Measurements from ENCODE around the gene STK39.
"Not testable (repeated sequence)": the region's sequence is repeated elsewhere in the genome, so short reads cannot be mapped to it uniquely, and the experiment has no call there.

Gene STK39

DNA sequence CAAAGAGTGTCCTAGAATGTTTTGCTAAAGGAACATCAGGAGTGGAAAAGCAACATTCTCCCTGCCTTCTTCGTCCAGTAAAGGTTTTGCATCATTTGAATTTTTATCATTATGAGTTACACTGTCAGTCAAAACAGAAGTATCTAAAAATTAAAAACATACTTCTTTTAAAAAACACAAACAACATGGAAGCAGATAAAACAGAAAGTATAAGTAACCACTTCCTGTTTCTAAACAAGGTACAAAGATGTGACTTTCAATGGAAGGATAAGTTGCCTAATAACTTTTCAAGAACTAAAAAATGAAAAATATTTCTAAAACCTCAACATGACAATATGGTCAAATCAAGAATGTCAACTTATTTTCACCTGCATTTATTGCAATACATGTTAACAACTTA lies 158.2 kb downstream of the STK39 start:
- DNase-seq (ENCODE audit: low read depth) = no peak

DNA sequence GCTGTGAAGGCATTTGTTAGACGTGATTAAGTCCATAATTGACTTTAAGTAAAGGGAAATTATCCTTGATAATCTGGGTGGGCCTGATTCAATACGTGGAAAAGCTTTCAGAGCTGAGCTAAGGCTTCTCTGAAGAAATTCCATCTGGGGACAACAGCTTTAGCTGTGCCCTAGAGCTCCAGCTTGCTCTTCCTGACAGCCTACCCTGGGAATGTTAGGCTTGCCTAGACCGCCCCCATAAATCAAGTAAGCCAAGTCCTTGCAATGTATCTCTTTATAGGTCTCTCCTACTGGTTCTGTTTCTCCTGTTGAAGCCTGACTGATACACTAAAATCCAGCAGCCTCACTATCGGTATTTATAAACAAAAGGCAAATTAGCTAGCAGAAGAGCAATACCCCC lies 160.0 kb downstream of the STK39 start:
- DNase-seq (ENCODE audit: low read depth) = no peak

DNA sequence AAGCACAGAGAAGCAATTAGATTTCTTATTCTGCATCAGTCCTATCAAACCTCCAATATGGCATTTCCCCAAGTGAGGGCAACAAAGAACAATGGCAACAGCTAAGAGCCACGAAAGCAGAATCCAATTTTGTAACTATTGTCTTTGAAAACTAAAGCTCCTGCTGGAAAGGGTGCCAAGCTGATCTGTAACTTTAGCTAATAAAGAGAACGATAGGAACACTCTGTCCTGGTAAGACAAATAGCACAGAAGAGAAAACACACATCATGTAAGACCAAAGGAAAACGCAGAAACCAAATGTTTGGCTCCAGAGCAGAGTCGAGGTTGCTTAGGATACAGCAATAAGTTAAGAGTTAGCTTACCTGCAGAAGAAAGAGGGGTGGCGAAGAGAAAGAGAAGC lies 160.5 kb downstream of the STK39 start:
- no peak for DNase-seq (ENCODE audit: low read depth)

DNA sequence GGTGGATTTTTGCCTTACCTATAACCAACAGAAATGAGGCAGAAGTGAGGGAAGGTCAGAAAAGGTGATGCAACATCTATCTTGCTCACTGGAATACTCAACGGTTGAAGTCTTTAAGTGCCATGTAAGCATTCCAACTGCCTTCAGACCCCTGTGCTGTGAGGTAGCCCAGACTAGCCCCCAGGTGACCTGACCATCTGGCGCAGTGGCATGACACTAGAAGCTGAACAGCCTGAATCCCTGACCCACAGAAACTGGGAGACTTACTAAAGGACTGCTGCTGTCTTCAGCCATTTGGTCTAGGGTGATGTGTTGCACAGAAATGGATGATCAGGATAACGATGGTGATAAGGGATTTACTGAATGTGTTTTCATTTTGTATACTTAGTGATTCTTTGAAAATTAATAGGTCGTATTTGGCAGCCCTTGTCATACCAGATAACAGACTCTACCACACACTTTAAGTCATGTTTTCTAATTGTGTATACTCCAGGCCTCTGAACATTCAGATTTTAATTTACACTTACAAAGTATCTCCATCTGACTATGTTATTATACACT lies 161.5 kb downstream of the STK39 start:
- no peak for DNase-seq (ENCODE audit: low read depth)

DNA sequence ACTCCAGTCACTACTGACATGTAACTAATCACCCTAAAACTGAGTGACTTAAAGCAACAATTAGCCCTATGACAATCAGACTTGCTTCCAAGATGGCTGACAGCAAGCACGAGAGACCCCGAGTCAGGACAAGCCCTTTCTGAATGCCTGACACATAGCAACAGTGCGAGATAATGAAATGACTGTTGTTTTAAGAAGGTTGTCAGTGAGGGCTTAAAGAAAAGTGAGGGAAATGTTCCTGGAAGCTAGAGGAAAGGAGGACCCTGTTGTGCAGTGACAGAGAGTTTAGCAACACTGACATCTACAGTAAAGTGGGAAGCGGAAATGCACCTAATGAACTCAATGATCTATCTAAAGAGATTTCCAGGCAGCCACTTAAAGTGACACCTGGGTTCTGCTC lies 163.1 kb downstream of the STK39 start:
- DNase-seq (ENCODE audit: low read depth) = no peak

DNA sequence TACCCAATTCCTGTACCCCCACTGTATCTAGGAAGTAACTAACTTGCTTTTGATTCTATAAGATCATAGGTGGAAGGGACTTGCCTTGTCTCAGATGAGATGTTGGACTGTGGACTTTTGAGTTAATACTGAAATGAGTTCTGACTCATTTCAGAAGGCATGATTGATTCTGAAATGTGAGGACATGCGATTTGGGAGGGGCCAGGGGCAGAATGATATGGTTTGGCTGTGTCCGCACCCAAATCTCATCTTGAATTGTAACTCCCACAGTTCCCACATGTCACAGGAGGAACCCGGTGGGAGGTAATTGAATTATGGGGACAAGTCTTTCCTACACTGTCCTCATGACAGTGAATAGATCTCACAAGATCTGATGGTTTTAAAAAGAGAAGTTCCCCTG lies 165.9 kb downstream of the STK39 start:
- not testable (repeated sequence) for DNase-seq (ENCODE audit: low read depth)

DNA sequence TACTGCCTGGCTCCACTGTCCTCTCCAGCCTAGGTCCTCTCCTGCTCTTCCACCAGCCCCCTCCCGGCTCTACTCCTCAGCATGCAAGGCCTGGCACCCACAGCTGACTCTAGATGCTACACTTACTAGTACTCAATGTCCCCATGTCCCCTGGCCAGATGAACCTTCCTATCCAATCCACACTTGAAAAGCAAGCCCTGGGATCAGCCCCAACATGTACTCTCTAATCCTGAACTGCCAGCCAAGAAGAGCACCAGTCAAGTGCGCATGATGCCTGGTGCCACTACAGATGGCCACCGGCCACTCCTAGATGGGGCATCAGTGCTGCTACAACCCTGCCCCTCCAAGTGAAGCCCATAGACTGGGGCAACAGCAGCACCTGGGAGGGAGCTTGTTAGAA lies 168.2 kb downstream of the STK39 start:
- DNase-seq (ENCODE audit: low read depth) = no peak

DNA sequence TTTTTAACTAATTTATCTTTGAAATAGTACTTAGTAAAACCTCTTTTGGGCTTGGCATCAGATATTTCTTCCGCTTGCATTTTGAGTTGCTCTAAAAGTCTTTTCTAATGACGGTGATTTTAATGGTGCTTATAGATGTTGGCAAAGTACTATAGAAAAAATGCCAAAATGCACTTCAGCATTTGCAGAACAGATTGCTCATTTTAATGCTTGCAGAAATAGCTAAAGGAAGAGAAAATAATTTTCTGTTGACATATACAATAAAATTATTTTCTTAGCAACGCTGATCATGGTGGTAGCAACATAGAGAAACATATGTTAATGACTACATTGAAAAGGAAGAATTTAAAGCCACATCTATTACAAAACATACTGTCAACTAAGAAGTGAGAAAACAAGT lies 170.7 kb downstream of the STK39 start:
- DNase-seq (ENCODE audit: low read depth) = no peak

DNA sequence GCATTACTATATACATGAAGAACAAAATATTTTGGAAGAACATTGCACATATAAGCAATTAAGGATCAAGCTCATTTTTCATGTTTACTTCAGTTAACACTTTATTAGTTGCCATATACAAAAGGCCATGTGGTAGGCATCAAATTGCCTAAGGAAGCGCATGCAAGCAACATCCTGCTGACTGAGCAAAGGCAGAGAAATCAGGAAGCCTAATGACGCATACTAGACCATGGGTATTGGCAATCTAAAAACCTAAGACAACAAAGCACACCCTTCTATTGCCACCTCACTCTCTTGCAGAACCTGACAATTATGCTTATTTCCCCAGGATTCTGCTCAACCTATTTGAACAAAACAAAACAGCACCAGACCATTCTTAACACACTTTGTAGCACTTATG lies 171.9 kb downstream of the STK39 start:
- DNase-seq (ENCODE audit: low read depth) = no peak

DNA sequence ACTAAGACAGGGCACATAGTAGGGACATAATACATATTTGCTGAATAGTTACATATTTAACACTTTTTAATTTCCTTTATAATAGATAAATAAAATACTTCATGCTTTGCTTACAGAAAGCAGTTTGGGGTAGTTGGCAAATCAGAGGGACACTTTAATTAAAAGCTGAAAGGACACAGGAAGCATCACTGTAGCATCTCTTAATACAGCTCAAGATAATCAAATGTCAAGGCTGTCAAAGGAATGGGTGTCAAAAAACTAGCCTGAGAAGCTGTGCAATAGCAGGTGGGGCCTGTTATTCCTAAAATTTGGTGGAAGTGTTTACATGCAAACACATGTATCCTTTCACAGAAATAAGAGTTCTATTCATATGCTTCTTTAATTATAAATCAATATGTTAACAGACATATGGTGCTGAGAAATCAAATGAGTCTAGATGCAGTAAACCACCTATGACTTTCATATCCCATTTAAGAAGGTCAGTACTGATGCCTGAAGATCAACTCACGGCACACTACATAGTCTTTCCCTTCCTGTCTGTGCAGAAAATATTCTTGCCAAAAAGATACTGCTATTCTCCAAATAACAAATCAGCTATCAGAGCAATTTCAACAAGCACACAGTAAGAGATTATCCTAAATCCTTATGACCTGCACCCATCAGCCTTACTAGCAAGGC lies 174.6 kb downstream of the STK39 start:
- no peak for DNase-seq (ENCODE audit: low read depth)

DNA sequence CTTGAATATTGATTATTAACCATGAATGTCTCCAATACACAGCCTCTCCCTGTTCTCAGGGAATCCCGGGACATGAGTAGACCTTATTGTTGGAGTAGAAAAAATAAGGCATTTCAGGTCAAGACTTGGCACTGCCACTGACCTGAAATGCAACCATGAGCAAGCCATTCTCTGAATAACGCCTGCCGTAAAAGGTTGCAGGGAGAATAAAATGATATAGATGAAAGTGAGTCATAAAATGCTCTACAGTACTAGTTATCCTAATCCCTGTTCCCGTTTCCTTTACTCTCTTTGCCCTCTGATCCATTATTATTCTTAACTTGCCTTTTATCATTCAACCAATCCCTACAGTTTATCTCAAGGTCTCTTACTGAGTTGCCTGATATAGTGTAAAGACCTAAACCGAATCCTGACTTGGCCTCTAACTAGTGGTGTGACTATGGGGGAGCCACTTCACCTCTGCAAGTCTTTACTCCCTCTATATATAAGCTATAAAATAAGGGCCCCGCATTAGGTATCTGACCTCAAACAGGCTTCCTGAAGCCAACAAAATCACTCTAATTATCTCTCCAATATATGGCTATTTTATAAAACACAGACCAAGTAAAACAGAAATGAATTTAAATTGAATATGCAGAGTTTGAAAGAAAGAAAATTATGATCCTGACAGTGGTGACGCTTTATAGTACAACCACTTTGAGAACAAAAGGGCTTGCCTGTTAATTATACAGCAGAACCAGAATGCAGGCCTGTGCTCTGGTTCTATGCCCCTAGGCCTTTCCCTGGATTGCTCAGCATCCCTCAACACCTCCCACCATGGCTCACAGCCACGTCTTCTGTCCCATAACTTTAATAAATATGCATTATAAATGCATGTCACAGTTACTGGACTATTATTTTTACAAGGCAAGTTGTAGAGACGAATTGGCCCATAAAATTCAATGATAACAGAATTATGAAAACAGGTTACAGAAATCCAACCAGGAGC lies 183.1 kb downstream of the STK39 start:
- no peak for DNase-seq (ENCODE audit: low read depth)

DNA sequence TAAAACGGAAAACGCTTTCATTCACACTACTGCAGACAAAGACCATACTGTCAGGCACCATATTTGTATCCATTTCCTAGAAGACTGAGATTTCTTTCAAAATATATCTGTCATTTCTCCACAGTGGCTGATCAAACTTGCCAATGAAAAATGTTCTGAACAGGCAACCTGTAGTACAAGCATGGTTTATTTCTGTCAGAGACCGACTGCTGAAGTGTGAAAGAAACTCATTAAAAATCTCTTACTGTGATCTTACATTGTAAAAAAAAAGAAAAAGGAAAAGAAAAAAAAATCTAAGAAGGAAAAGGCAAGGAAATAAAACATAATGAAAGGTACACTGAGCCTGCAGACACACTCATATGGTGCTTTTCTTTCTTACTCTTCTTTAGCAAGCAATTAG lies 184.5 kb downstream of the STK39 start:
- no peak for DNase-seq (ENCODE audit: low read depth)

DNA sequence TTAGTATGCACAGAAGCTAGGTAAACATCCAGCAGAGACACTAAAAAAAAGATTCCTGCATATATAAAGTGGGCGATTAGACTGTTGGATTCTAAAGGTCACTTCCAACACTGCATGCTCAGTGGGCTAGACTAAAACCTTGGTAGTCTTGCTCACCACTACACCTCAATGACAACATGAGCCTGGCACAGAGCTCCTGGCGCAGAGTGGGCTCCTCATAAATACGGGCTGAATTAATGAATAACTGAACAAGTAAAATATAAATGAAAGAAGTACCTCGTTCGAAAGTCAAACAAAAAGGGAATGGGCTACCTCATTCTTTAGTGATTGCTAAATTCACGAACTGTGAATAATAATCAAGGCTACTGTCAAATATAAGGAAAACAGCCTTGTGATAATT lies 185.3 kb downstream of the STK39 start:
- DNase-seq (ENCODE audit: low read depth) = no peak

DNA sequence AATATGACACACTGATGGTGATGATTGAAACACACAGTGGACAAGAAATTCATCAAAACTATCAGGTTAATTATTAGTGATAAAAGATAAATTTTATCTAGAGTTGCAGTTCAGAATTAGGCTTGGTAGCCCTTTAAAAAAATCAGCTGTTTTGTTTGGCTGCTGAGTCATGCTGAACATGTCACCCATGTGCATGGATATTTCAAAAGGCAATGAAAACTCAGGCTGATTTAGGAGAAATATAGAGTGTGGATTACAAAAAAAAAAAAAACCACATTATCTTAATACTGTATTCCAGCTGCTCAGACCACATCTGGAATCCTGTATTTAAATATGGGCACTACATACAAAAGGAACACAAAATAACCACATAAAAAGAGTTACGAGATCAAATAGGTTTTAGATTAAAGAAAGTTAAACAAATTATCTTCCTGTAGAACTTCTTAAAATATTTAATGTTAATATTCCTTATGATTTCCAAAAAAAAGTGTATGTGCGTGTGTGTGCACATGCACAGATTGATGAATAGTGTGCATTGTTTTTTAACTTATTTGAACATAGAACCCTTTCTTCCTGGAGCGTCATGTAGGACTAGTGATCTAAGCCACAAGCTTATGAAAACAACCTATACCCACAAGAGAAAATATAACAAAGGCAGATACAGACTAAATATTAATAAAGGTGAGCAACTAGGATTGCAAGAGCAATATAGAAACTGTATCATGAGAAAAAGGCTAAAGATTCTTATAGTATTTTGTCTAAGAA lies 186.2 kb downstream of the STK39 start:
- no peak for DNase-seq (ENCODE audit: low read depth)

DNA sequence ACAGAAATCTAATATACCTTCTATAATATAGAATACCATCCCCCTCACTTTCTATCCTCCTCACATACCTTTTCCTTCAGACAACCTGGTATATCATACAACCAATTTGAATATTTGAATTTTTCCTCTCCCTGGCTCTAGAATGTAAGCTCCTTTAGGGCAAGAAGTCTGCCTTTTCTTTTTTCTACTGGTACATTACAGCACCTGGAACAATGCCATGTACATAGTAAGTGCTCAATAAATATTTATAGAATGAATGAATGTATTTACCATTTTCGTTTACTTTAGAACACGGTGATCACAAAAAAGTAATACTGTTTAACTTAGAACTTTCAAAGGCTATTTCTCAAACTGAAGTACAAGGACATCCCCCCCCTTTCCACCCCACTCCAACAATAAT lies 187.6 kb downstream of the STK39 start:
- DNase-seq (ENCODE audit: low read depth) = no peak

DNA sequence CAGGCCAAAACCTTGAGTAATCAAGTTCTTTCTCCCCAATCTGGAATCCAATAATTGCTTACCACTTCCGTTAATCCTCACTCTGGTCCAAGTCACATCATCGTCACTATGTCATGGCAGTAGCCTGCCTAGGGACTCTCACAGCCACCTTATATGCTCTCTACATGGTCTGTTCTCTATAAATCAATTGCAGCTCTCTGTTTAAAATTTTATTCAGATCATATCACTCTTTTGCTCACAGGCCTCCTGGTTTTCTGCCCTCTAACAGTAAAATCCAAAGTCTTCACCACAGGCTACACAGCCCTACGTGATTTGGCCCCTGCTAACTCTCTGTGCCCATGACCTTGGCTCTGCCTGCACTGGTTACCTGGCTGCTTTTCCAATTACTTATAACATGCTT lies 188.7 kb downstream of the STK39 start:
- no peak for DNase-seq (ENCODE audit: low read depth)

DNA sequence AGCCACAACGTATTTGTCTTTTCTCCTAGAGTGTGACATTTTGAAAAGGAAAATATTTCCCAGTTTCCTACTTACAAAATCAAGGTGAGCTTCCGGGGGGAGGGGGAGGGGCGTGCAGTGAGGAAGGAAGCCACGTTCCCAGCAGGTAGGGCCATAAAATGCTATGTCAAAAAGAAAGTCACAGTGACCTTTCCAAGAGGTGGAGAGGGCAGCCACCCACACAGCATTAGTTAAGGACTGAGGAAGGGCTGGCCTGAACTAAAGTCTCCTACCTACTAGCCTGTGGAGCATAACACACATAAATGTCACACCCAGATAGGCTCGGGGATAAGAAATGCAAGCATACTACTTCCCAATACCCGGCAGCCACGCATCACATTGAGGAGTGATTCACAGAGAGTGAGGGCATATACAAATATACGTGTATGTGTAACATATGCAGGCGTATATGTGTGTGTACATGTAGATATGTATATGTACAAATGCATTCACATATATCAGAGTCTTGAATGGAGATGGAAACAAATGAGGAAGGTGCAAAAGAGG lies 191.1 kb downstream of the STK39 start:
- no peak for DNase-seq (ENCODE audit: low read depth)

DNA sequence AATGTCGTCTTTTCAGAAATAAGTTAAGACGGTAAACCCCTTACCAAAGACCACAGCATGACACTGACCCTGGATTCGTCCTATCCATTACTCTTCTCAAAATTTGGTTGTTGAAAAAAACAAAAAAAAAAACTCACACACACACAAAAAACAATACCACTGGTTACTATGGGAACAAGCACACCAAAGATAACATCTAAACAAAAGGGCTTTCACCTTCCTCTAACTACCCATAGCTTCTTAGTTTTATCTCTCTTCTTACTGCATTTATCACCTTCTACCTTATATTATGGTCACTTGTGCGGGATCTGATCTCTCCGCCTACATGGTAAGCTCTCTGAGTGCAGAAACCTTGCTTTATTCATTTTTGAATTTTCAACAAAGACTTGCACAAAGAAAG lies 192.7 kb downstream of the STK39 start:
- DNase-seq (ENCODE audit: low read depth) = no peak

DNA sequence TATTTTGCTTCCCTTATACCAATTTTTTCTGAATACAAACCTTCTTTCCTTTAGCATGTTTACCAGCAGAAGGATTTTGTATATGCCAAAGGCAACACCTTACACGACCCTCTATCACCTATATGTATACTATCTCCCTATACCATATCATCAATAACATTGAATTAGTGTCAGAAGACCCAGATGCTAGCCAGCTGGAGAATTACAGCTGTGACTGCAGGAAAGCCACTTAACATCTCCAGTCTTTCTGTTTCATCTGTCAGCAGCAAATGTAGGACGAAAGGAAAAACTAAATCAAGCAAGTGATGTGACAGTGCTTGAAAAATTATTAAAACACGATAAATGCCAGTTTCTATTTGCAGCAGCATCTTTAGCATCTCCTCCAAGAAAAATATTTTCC lies 193.7 kb downstream of the STK39 start:
- DNase-seq (ENCODE audit: low read depth) = no peak

DNA sequence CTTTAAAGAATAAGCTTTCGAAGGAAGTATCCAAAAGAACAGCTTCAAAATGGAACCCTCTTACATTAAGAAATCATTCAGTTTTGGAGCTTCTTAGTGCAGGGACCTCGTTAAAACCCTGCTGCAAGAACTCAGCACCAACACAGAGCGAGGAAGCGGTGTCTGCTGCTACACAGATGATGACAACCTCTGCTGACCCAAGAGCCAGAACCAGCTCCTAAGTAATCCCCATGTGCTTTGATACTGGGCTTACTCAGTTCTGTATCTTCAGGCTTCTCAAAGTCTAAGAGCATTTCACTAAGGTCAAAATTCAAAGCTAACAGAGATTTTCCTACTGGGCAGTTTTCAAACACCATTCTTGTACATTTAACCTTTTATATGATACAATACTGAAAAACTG lies 194.6 kb downstream of the STK39 start:
- no peak for DNase-seq (ENCODE audit: low read depth)

DNA sequence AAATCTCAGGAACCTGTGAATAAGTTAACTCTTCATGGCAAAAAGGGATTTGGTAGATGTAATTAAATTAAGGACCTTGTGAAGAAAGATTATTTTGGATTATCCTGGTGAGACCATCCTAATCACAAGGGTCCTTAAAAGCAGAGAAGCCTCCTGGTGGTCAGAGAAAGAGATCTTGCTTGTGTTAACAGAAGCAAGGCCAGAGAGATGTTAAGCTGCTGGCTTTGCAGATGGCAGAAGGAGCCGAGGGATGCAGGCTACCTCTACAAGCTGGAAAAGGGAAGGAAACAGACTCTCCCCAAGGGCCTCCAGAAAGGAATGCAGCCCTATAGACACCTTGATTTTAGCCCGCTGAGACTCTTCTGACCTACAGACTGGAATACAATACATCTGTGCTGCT lies 197.0 kb downstream of the STK39 start:
- DNase-seq (ENCODE audit: low read depth) = no peak

DNA sequence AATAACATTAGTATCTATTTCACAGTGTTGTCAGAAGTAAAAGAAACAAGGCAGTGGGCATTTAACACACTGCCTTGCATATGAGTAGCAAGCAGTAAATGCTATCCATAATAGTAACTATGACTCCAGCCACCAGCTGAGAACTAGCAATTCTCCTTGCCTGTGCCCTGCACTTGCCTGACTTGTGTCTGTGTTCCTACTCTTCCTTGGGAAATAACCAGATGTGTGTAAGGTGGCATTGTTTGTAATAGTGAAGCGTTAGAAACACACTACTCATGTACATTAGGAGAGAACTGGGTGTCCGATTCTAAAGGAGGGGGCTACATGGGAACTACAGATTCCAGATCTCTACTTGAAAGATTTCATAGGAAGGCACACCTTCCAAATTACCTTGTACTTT lies 197.8 kb downstream of the STK39 start:
- DNase-seq (ENCODE audit: low read depth) = no peak

All from non-pigmented ciliary epithelial cell (primary cell).